Measurements from ENCODE around the gene E2F7. TPM values are rescaled to one million over a fixed set of nuclear protein-coding genes. Genes with fewer than 3 reads are reported as not detected.

E2F7 gene
- total RNA-seq, 1 donor from 2014 or later, result 2.6 TPM

DNA sequence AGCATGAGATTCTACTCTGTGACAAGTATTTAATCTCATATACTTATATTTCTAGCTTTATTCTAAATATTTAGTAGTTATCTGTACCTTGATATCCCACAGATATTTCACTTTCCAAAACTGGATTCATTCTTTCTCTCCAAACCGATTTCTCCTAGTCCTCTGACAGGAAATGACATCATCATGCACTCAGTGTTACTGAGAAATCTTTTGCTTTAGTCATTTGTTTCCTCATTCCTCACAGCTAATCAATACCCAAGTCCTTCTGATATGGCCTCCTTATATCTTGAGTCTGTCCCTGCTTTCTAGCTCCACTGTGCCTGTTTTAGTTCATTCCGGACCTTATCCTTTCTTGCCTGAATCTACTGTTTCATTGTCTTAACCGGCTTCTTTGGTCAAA, 39.4 kb upstream of the E2F7 start:
- Mint-ChIP-seq H3K9me3 (ENCODE audit: unreplicated experiment) (no peaks in the 10 kb centered on the region), H3K4me3 (ENCODE audit: unreplicated experiment) (no peak overlapping the region), H3K27me3 (ENCODE audit: unreplicated experiment) (no peaks in the 10 kb centered on the region), H3K27ac (ENCODE audit: unreplicated experiment) (no peak overlapping the region), H3K36me3 (ENCODE audit: unreplicated experiment) (no peaks in the 10 kb centered on the region), H3K4me1 (ENCODE audit: unreplicated experiment) (peaks cover 6% of the 10 kb centered on the region)
- no peak for DNase-seq (ENCODE audit: extremely low spot score, unreplicated experiment)
- TF ChIP-seq CTCF (IDR thresholded peaks at IDR 0.05), result no peak

DNA sequence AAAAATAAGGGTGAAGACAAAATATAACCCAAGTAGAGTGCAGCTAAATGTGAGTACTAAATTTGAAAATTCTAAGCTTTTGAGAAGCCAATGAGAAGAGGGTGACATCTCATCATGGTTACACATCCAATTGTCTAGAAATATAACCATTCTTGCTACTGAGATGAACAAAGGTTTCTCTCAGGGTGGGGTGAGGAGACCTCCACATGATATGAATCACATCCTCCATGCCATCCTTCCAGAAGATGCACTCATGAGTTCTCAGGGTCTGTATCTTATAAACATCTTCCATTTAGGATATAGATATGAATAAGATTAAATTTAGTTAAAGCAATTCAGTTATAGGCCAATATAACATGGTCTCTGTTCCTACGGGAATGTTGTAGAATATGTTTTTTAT, 38.9 kb upstream of the E2F7 start:
- no peak for DNase-seq (ENCODE audit: extremely low spot score, unreplicated experiment)
- no peak for TF ChIP-seq CTCF (IDR thresholded peaks at IDR 0.05)
- H3K9me3 Mint-ChIP-seq (ENCODE audit: unreplicated experiment), result no peaks in the 10 kb centered on the region
- peaks cover 6% of the 10 kb centered on the region for H3K4me1 Mint-ChIP-seq (ENCODE audit: unreplicated experiment)
- no peak overlapping the region for H3K27ac Mint-ChIP-seq (ENCODE audit: unreplicated experiment)
- no peak overlapping the region for H3K4me3 Mint-ChIP-seq (ENCODE audit: unreplicated experiment)
- H3K27me3 Mint-ChIP-seq (ENCODE audit: unreplicated experiment), result no peaks in the 10 kb centered on the region
- no peaks in the 10 kb centered on the region for H3K36me3 Mint-ChIP-seq (ENCODE audit: unreplicated experiment)

GRCh38 chr12:77102691-77103090, 37.3 kb upstream of the E2F7 start:
- Mint-ChIP-seq H3K27ac (ENCODE audit: unreplicated experiment) (no peak overlapping the region), H3K27me3 (ENCODE audit: unreplicated experiment) (no peaks in the 10 kb centered on the region), H3K9me3 (ENCODE audit: unreplicated experiment) (no peaks in the 10 kb centered on the region), H3K4me3 (ENCODE audit: unreplicated experiment) (no peak overlapping the region), H3K4me1 (ENCODE audit: unreplicated experiment) (peaks cover 6% of the 10 kb centered on the region), H3K36me3 (ENCODE audit: unreplicated experiment) (no peaks in the 10 kb centered on the region)
- no peak for DNase-seq (ENCODE audit: extremely low spot score, unreplicated experiment)
- no peak for TF ChIP-seq CTCF (IDR thresholded peaks at IDR 0.05)

- Mint-ChIP-seq H3K36me3 (ENCODE audit: unreplicated experiment) (no peaks in the 10 kb centered on the region), H3K27me3 (ENCODE audit: unreplicated experiment) (no peaks in the 10 kb centered on the region), H3K4me3 (ENCODE audit: unreplicated experiment) (no peak overlapping the region), H3K27ac (ENCODE audit: unreplicated experiment) (no peak overlapping the region), H3K4me1 (ENCODE audit: unreplicated experiment) (peaks cover 6% of the 10 kb centered on the region), H3K9me3 (ENCODE audit: unreplicated experiment) (no peaks in the 10 kb centered on the region)
- TF ChIP-seq CTCF (IDR thresholded peaks at IDR 0.05), result no peak
- no peak for DNase-seq (ENCODE audit: extremely low spot score, unreplicated experiment)
Measured at GRCh38 chr12:77102123-77102522, 36.8 kb upstream of the E2F7 start.

GRCh38 chr12:77099799-77100198, 34.4 kb upstream of the E2F7 start:
- Mint-ChIP-seq H3K4me1 (ENCODE audit: unreplicated experiment) (peaks cover 4% of the 10 kb centered on the region), H3K27ac (ENCODE audit: unreplicated experiment) (no peak overlapping the region), H3K9me3 (ENCODE audit: unreplicated experiment) (peaks cover 3% of the 10 kb centered on the region), H3K36me3 (ENCODE audit: unreplicated experiment) (no peaks in the 10 kb centered on the region), H3K4me3 (ENCODE audit: unreplicated experiment) (no peak overlapping the region), H3K27me3 (ENCODE audit: unreplicated experiment) (no peaks in the 10 kb centered on the region)
- TF ChIP-seq CTCF (IDR thresholded peaks at IDR 0.05), result no peak
- DNase-seq (ENCODE audit: extremely low spot score, unreplicated experiment), result no peak
